ENCODE data around the gene CEACAM5.
A peak's percentile ranks its signal among the peaks of the same experiment; 100 is the strongest.
"Not testable (repeated sequence)": the region's sequence is repeated elsewhere in the genome, so short reads cannot be mapped to it uniquely, and the experiment has no call there.

Gene CEACAM5

GRCh38 chr19:41701401-41702075, 6.9 kb upstream of the CEACAM5 start:
- no peak for DNase-seq

- DNase-seq = peak; percentile 35
Observed at GRCh38 chr19:41702171-41702651, 6.2 kb upstream of the CEACAM5 start.

DNA sequence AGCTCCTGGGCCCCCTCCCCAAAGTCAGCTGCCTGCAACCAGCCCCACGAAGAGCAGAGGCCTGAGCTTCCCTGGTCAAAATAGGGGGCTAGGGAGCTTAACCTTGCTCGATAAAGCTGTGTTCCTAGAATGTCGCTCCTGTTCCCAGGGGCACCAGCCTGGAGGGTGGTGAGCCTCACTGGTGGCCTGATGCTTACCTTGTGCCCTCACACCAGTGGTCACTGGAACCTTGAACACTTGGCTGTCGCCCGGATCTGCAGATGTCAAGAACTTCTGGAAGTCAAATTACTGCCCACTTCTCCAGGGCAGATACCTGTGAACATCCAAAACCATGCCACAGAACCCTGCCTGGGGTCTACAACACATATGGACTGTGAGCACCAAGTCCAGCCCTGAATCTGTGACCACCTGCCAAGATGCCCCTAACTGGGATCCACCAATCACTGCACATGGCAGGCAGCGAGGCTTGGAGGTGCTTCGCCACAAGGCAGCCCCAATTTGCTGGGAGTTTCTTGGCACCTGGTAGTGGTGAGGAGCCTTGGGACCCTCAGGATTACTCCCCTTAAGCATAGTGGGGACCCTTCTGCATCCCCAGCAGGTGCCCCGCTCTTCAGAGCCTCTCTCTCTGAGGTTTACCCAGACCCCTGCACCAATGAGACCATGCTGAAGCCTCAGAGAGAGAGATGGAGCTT, 4.7 kb upstream of the CEACAM5 start:
- DNase-seq = no peak

DNA sequence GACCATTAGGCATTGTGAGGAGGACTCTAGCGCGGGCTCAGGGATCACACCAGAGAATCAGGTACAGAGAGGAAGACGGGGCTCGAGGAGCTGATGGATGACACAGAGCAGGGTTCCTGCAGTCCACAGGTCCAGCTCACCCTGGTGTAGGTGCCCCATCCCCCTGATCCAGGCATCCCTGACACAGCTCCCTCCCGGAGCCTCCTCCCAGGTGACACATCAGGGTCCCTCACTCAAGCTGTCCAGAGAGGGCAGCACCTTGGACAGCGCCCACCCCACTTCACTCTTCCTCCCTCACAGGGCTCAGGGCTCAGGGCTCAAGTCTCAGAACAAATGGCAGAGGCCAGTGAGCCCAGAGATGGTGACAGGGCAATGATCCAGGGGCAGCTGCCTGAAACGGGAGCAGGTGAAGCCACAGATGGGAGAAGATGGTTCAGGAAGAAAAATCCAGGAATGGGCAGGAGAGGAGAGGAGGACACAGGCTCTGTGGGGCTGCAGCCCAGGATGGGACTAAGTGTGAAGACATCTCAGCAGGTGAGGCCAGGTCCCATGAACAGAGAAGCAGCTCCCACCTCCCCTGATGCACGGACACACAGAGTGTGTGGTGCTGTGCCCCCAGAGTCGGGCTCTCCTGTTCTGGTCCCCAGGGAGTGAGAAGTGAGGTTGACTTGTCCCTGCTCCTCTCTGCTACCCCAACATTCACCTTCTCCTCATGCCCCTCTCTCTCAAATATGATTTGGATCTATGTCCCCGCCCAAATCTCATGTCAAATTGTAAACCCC, 2.8 kb upstream of the CEACAM5 start:
- DNase-seq = peak; percentile 11

- peak; percentile 3 for DNase-seq
Observed at GRCh38 chr19:41706741-41707501, 1.5 kb upstream of the CEACAM5 start.

GRCh38 chr19:41707502-41707812, 969 bp upstream of the CEACAM5 start:
- DNase-seq = no peak

DNA sequence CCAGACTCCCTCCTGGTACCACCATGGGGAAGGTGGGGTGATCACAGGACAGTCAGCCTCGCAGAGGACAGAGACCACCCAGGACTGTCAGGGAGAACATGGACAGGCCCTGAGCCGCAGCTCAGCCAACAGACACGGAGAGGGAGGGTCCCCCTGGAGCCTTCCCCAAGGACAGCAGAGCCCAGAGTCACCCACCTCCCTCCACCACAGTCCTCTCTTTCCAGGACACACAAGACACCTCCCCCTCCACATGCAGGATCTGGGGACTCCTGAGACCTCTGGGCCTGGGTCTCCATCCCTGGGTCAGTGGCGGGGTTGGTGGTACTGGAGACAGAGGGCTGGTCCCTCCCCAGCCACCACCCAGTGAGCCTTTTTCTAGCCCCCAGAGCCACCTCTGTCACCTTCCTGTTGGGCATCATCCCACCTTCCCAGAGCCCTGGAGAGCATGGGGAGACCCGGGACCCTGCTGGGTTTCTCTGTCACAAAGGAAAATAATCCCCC, 505 bp upstream of the CEACAM5 start:
- DNase-seq = no peak

GRCh38 chr19:41709516-41709915, 1.1 kb downstream of the CEACAM5 start:
- DNase-seq = not testable (repeated sequence)

- DNase-seq = no peak
Observed at GRCh38 chr19:41709951-41710645, 1.7 kb downstream of the CEACAM5 start.

GRCh38 chr19:41711376-41712261, 3.2 kb downstream of the CEACAM5 start:
- no peak for DNase-seq

- DNase-seq = no peak
Observed at GRCh38 chr19:41714598-41714997, 6.2 kb downstream of the CEACAM5 start.

DNA sequence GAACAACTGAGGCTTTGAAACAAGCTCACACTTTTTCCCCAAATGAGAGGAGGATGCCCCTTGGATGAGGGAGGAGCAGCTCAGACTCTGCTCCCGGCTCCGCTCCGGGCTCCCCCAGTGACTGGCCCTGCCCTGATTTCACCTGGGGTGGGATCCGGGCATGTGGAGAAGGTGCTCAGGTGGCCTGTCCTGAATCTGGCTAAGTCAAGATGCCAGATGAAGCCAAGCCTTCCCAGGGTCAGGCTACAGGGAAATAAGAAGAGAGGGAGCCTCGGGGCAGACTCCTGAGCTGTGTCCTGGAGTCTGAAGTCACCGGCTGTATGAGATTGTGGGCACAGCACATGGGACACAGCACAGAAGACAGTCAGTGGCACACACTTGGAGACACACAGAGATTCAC, 10.3 kb downstream of the CEACAM5 start:
- DNase-seq = no peak

GRCh38 chr19:41720103-41720502, 11.7 kb downstream of the CEACAM5 start:
- no peak for DNase-seq

- DNase-seq = no peak
Observed at GRCh38 chr19:41726493-41726892, 18.1 kb downstream of the CEACAM5 start.

DNA sequence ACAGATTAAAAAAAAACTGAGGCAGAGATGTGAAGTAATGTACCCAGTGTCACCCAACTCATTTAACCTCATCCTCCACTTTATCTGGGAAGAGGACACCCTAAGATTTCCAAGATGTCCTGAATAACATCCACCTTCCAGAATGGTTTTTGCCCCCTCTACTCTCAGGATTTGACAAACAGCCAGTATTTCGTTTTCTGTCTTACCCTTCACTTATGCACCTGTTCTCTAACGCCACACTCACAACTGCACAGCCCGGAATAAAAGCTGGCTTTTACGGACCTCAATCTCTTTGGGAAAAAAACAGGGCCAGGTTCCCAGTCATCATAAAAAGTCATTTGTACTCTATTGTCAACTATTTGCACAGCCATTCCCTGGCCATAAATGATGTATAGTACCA, 25.7 kb downstream of the CEACAM5 start:
- no peak for DNase-seq

DNA sequence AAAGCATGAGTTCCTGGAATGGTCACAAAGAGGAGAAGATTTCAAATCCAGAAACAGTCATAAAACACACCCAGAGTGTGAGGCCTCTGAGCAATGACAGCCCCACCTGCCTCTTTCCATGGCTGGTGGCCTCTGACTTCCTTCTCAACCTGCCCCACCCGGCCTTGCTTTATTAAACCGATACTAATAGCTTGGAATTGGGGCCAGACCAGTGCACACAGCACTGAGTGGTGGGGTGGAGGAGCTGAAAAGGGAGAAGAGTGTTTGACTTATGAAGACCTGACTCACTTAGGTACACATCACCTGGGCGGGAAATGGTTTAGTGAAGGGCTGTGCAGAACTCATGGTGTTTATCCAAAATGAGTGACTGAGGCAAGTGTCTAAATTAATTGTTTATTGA, 26.2 kb downstream of the CEACAM5 start:
- DNase-seq = no peak

DNA sequence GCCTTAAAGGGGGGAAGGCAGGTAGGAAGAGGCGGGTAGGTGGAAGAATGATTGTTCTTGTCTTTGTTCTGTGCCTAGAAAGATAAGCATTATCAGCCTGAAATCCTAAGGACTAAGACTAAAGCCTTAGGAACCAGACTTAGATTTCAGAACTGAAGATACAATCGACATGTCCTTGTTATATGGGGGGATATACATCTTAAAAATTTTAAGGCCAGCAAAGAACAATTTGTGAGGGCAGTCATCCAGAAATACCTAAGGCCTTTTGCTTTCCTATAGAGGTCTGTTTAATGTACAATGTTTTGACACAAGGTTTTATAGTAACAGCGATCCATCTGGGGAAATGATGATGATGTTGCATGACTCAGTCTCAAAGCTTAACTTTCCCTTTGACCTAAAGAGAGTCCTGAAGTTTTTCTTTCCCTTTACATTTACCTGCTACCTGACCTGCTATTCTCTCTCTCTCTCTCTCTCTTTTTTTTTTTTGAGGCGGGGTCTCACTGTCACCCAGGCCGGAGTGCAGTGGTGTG, 26.7 kb downstream of the CEACAM5 start:
- no peak for DNase-seq

- DNase-seq = no peak
Observed at GRCh38 chr19:41739361-41739760, 30.9 kb downstream of the CEACAM5 start.

GRCh38 chr19:41740415-41741243, 32.2 kb downstream of the CEACAM5 start:
- DNase-seq = no peak

GRCh38 chr19:41741244-41741554, 32.8 kb downstream of the CEACAM5 start:
- DNase-seq = no peak

All from fibroblast of upper back skin (primary cell).